HL-60 (cell line): Measurements from ENCODE around the gene MYO6.
A peak's percentile ranks its signal among the peaks of the same experiment; 100 is the strongest.

Experiments used
- DNase-seq, 2 experiments: peaks; one replicate each; pipeline ENCODE4 v3.0.0-alpha.2; 2010 to 2020; ENCODE audit warnings: low read depth in 1 of 2, low spot score in 1 of 2
- H3K27ac ChIP-seq: fragments of 250-450 bp; sonication (Bioruptor Pico); replicated peaks from 2 replicates; pipeline ENCODE4 v1.5.1; 2020; ENCODE audit warnings: mild to moderate bottlenecking, moderate library complexity
- H3K27me3 ChIP-seq: fragments of 250-450 bp; sonication (Bioruptor Pico); 2 replicates; pipeline ENCODE4 v1.5.1; 2021; ENCODE audit warnings: mild to moderate bottlenecking, moderate library complexity; ENCODE audit not compliant: insufficient read depth, poor library complexity, severe bottlenecking
- H3K4me3 ChIP-seq: replicated peaks from 2 replicates; pipeline ENCODE4 v1.5.1; 2011; ENCODE audit warnings: mild to moderate bottlenecking, control low read depth, low read length; ENCODE audit not compliant: insufficient read depth
- GABPA ChIP-seq: IDR thresholded peaks from 2 replicates; pipeline ENCODE4 v1.6.1; 2012; ENCODE audit warnings: low read depth
- POLR2AphosphoS5 ChIP-seq: IDR thresholded peaks from 2 replicates; pipeline ENCODE4 v1.6.1; 2012; ENCODE audit warnings: low read depth
- REST ChIP-seq: IDR thresholded peaks from 2 replicates; pipeline ENCODE4 v1.6.1; 2012; ENCODE audit warnings: low read depth; ENCODE audit not compliant: insufficient replicate concordance
- SPI1 ChIP-seq: IDR thresholded peaks from 2 replicates; pipeline ENCODE4 v1.6.1; 2012; ENCODE audit warnings: low read depth, mild to moderate bottlenecking, borderline replicate concordance
- TF ChIP-seq, protein P1 (sequence below): IDR thresholded peaks from one replicate; pipeline ENCODE4 v1.5.1; 2011; ENCODE audit warnings: low read length, control low read depth, inconsistent platforms; ENCODE audit not compliant: insufficient read depth

MYO6 gene

GRCh38 chr6:75748003-75748742, 866 bp upstream of the MYO6 start:
- DNase-seq, result no peak
- H3K27me3 ChIP-seq, result peaks cover 21% of the 10 kb centered on the region
- H3K27ac ChIP-seq, result no peak overlapping the region
- peak overlapping the region; percentile 50 for H3K4me3 ChIP-seq
- TF ChIP-seq, protein P1, sequence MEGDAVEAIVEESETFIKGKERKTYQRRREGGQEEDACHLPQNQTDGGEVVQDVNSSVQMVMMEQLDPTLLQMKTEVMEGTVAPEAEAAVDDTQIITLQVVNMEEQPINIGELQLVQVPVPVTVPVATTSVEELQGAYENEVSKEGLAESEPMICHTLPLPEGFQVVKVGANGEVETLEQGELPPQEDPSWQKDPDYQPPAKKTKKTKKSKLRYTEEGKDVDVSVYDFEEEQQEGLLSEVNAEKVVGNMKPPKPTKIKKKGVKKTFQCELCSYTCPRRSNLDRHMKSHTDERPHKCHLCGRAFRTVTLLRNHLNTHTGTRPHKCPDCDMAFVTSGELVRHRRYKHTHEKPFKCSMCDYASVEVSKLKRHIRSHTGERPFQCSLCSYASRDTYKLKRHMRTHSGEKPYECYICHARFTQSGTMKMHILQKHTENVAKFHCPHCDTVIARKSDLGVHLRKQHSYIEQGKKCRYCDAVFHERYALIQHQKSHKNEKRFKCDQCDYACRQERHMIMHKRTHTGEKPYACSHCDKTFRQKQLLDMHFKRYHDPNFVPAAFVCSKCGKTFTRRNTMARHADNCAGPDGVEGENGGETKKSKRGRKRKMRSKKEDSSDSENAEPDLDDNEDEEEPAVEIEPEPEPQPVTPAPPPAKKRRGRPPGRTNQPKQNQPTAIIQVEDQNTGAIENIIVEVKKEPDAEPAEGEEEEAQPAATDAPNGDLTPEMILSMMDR, result no peak
- TF ChIP-seq POLR2AphosphoS5 (no peak), SPI1 (peak; percentile 56; the same call in 1 of the 2 replicates), REST (no peak)

DNA sequence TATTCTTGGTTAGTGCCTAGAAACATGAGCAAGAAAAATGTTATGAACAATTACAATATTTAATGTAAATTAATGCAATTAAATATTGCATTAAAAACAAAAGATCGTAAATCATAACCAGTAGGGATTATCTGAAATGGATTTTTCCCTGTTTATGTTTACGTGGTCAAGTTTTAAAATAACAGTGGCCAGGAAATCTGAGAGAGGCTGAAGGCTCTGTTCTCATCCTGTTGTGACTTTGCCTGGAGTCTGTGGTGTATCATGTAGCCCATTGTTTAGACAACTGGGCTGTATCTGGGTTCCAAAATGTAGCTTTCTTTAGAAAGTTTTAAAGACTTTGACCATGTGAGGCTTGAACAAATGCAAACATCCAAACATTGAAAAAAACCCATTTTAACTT, 2.4 kb downstream of the MYO6 start:
- Histone ChIP-seq H3K27ac (no peak overlapping the region), H3K4me3 (no peak overlapping the region), H3K27me3 (peaks cover 21% of the 10 kb centered on the region)
- DNase-seq, result no peak
- no peak for TF ChIP-seq SPI1
- TF ChIP-seq, protein P1, result no peak
- TF ChIP-seq POLR2AphosphoS5, result no peak
- TF ChIP-seq GABPA, result no peak
- no peak for TF ChIP-seq REST

DNA sequence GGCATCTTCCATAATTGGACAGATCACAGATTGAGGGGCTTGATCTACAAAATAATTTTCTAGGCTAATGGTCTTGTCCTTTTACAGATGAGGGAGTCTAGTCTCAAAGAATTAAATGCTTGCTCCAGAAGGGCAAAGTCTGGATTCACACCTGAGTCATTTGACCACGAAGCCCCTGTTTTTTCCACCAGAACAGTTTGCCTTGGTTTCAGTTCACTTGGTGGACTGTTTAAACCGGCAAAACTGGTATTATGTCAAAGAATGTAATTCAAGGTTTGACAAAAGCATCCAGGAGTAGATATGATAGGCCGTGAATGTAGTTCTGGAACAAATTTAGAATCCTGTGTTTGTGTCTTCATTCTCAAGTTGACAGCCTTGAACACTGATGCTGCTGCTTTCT, 3.3 kb downstream of the MYO6 start:
- no peak overlapping the region for H3K27ac ChIP-seq
- H3K27me3 ChIP-seq, result peaks cover 21% of the 10 kb centered on the region
- no peak overlapping the region for H3K4me3 ChIP-seq
- no peak for TF ChIP-seq REST
- no peak for TF ChIP-seq GABPA
- no peak for TF ChIP-seq SPI1
- TF ChIP-seq, protein P1, result no peak
- no peak for TF ChIP-seq POLR2AphosphoS5
- no peak for DNase-seq
